ENCODE results near the gene HDGFL2.

Gene HDGFL2

GRCh38 chr19:4497770-4498389, 25.8 kb downstream of the HDGFL2 start:
- H3K27ac ChIP-seq = no peak overlapping the region
- peaks cover 68% of the 10 kb centered on the region for H3K36me3 ChIP-seq
- H3K4me3 ChIP-seq (ENCODE audit: low read depth, low read length) = no peak overlapping the region
- DNase-seq = no peak
- TF ChIP-seq CTCF (IDR thresholded peaks at IDR 0.05; ENCODE audit: low read depth, low read length) = no peak
- no peaks in the 10 kb centered on the region for H3K27me3 ChIP-seq (ENCODE audit: insufficient read depth, low read depth, severe bottlenecking)
- H3K9me3 ChIP-seq (ENCODE audit: severe bottlenecking) = no peaks in the 10 kb centered on the region

- no peaks in the 10 kb centered on the region for H3K9me3 ChIP-seq (ENCODE audit: severe bottlenecking)
- H3K27me3 ChIP-seq (ENCODE audit: insufficient read depth, low read depth, severe bottlenecking) = no peaks in the 10 kb centered on the region
- no peak overlapping the region for H3K4me3 ChIP-seq (ENCODE audit: low read depth, low read length)
- peaks cover 66% of the 10 kb centered on the region for H3K36me3 ChIP-seq
- DNase-seq = no peak
- H3K27ac ChIP-seq = no peak overlapping the region
- no peak for TF ChIP-seq CTCF (IDR thresholded peaks at IDR 0.05; ENCODE audit: low read depth, low read length)
These were observed 26.6 kb downstream of the HDGFL2 start for GRCh38 chr19:4498694-4499093.

GRCh38 chr19:4499318-4499717, 27.2 kb downstream of the HDGFL2 start:
- peaks cover 63% of the 10 kb centered on the region for H3K36me3 ChIP-seq

GRCh38 chr19:4499855-4500254, 27.8 kb downstream of the HDGFL2 start:
- Histone ChIP-seq H3K36me3 (peaks cover 58% of the 10 kb centered on the region), H3K9me3 (ENCODE audit: severe bottlenecking) (no peaks in the 10 kb centered on the region), H3K27me3 (ENCODE audit: insufficient read depth, low read depth, severe bottlenecking) (no peaks in the 10 kb centered on the region), H3K4me3 (ENCODE audit: low read depth, low read length) (no peak overlapping the region), H3K27ac (no peak overlapping the region)
- DNase-seq = no peak
- no peak for TF ChIP-seq CTCF (IDR thresholded peaks at IDR 0.05; ENCODE audit: low read depth, low read length)

More at GRCh38 chr19:4499318-4499717, 27.2 kb downstream of the HDGFL2 start:
- no peaks in the 10 kb centered on the region for H3K9me3 ChIP-seq (ENCODE audit: severe bottlenecking)
- H3K4me3 ChIP-seq (ENCODE audit: low read depth, low read length) = no peak overlapping the region
- H3K27me3 ChIP-seq (ENCODE audit: insufficient read depth, low read depth, severe bottlenecking) = no peaks in the 10 kb centered on the region
- TF ChIP-seq CTCF (IDR thresholded peaks at IDR 0.05; ENCODE audit: low read depth, low read length) = no peak
- no peak overlapping the region for H3K27ac ChIP-seq
- no peak for DNase-seq

GRCh38 chr19:4500841-4501591, 28.9 kb downstream of the HDGFL2 start:
- no peak overlapping the region for H3K27ac ChIP-seq
- H3K27me3 ChIP-seq (ENCODE audit: insufficient read depth, low read depth, severe bottlenecking) = no peaks in the 10 kb centered on the region
- H3K4me3 ChIP-seq (ENCODE audit: low read depth, low read length) = no peak overlapping the region
- H3K9me3 ChIP-seq (ENCODE audit: severe bottlenecking) = no peaks in the 10 kb centered on the region
- peaks cover 57% of the 10 kb centered on the region for H3K36me3 ChIP-seq
- no peak for TF ChIP-seq CTCF (IDR thresholded peaks at IDR 0.05; ENCODE audit: low read depth, low read length)
- no peak for DNase-seq
